Duodenal mucosa (tissue), 2 donors: ENCODE data around the gene SDR42E2.

Source experiments
- H3K27ac ChIP-seq: one replicate; pipeline ENCODE4 v1.7.0; 2013; ENCODE audit warnings: low read depth, low read length
- H3K27me3 ChIP-seq, 2 donors: one replicate each; pipeline ENCODE4 v1.7.0; 2013; ENCODE audit warnings: low read length in 2 of 2, control low read depth in 1 of 2; ENCODE audit not compliant: insufficient read depth in 2 of 2, control insufficient read depth in 1 of 2
- H3K36me3 ChIP-seq, 2 donors: one replicate each; pipeline ENCODE4 v1.7.0; 2013; ENCODE audit warnings: low read length in 2 of 2, control low read depth in 1 of 2; ENCODE audit not compliant: insufficient read depth in 2 of 2, control insufficient read depth in 1 of 2
- H3K4me1 ChIP-seq, 2 donors: one replicate each; pipeline ENCODE4 v1.7.0; 2013; ENCODE audit warnings: low read length in 2 of 2, control low read depth in 1 of 2; ENCODE audit not compliant: insufficient read depth in 2 of 2, control insufficient read depth in 1 of 2
- H3K4me3 ChIP-seq, 2 donors: one replicate each; pipeline ENCODE4 v1.7.0; 2013; ENCODE audit warnings: low read length in 2 of 2, low read depth in 1 of 2
- H3K9ac ChIP-seq, 2 donors: one replicate each; pipeline ENCODE4 v1.7.0; 2013; ENCODE audit warnings: low read length in 2 of 2, low read depth in 1 of 2
- H3K9me3 ChIP-seq, 2 donors: one replicate each; pipeline ENCODE4 v1.7.0; 2013; ENCODE audit warnings: low read length in 2 of 2, control low read depth in 1 of 2; ENCODE audit not compliant: control insufficient read depth in 1 of 2

The SDR42E2 gene

GRCh38 chr16:22198547-22199293 lies 36.4 kb downstream of the SDR42E2 start:
- no peaks in the 10 kb centered on the region for H3K27me3 ChIP-seq
- no peaks in the 10 kb centered on the region for H3K9me3 ChIP-seq
- H3K27ac ChIP-seq: no peak overlapping the region
- H3K9ac ChIP-seq: no peak overlapping the region
- no peak overlapping the region for H3K4me3 ChIP-seq
- H3K36me3 ChIP-seq: no peaks in the 10 kb centered on the region
- peaks cover 0 to 3% of the 10 kb centered on the region in 2 donors for H3K4me1 ChIP-seq

GRCh38 chr16:22202261-22202637 lies 39.9 kb downstream of the SDR42E2 start:
- H3K9me3 ChIP-seq: no peaks in the 10 kb centered on the region
- no peaks in the 10 kb centered on the region for H3K36me3 ChIP-seq
- no peak overlapping the region for H3K27ac ChIP-seq

GRCh38 chr16:22203091-22203490 lies 40.8 kb downstream of the SDR42E2 start:
- H3K36me3 ChIP-seq: no peaks in the 10 kb centered on the region
- H3K27me3 ChIP-seq: no peaks in the 10 kb centered on the region
- no peak overlapping the region for H3K27ac ChIP-seq
- H3K4me1 ChIP-seq: peaks cover 10% of the 10 kb centered on the region in 2 donors
- H3K4me3 ChIP-seq: no peak overlapping the region
- no peak overlapping the region for H3K9ac ChIP-seq
- no peaks in the 10 kb centered on the region for H3K9me3 ChIP-seq

More at GRCh38 chr16:22202261-22202637, 39.9 kb downstream of the SDR42E2 start:
- no peaks in the 10 kb centered on the region for H3K27me3 ChIP-seq
- H3K4me1 ChIP-seq: peaks cover 1% of the 10 kb centered on the region in 2 donors
- H3K9ac ChIP-seq: no peak overlapping the region
- H3K4me3 ChIP-seq: no peak overlapping the region

- Histone ChIP-seq H3K9me3 (no peaks in the 10 kb centered on the region), H3K27me3 (no peaks in the 10 kb centered on the region), H3K9ac (no peak overlapping the region), H3K4me3 (no peak overlapping the region), H3K27ac (no peak overlapping the region), H3K4me1 (peaks cover 11 to 14% of the 10 kb centered on the region in 2 donors), H3K36me3 (no peaks in the 10 kb centered on the region)
These were observed 41.9 kb downstream of the SDR42E2 start for GRCh38 chr16:22204091-22204655.

- H3K27me3 ChIP-seq: no peaks in the 10 kb centered on the region
- H3K4me3 ChIP-seq: peak overlapping the region; percentile 90 to 94
- H3K9ac ChIP-seq: peak overlapping the region; percentile 54 to 59
- H3K27ac ChIP-seq: no peak overlapping the region
- H3K9me3 ChIP-seq: no peaks in the 10 kb centered on the region
- peaks cover 13 to 14% of the 10 kb centered on the region in 2 donors for H3K4me1 ChIP-seq
- no peaks in the 10 kb centered on the region for H3K36me3 ChIP-seq
These were observed 43.3 kb downstream of the SDR42E2 start for GRCh38 chr16:22205577-22206012.

- Histone ChIP-seq H3K9me3 (no peaks in the 10 kb centered on the region), H3K4me3 (peak within 1 kb of the TSS; percentile 90 to 94), H3K36me3 (no peaks in the 10 kb centered on the region), H3K27ac (peak within 1 kb of the TSS; percentile 59), H3K27me3 (no peaks in the 10 kb centered on the region), H3K4me1 (peaks cover 14 to 19% of the 10 kb centered on the region in 2 donors), H3K9ac (peak within 1 kb of the TSS; percentile 54 to 75)
These were observed 43.9 kb downstream of the SDR42E2 start, which contains the start of gene EEF2K for GRCh38 chr16:22206013-22206841. TSS of gene EEF2K (plus strand) at chr16:22206278. CDS start at chr16:22225730, 19,452 bp downstream.

- Histone ChIP-seq H3K4me1 (peaks cover 14 to 20% of the 10 kb centered on the region in 2 donors), H3K36me3 (peaks cover 0 to under 1% of the 10 kb centered on the region in 2 donors), H3K9me3 (no peaks in the 10 kb centered on the region), H3K9ac (peak overlapping the region; percentile 45 to 75), H3K27me3 (no peaks in the 10 kb centered on the region), H3K27ac (peak overlapping the region; percentile 59), H3K4me3 (peak overlapping the region; percentile 90 to 94)
These were observed 44.8 kb downstream of the SDR42E2 start for GRCh38 chr16:22206842-22207714.

- H3K9me3 ChIP-seq: no peaks in the 10 kb centered on the region
- peaks cover 14 to 20% of the 10 kb centered on the region in 2 donors for H3K4me1 ChIP-seq
- peak overlapping the region; percentile 90 to 94 for H3K4me3 ChIP-seq
- H3K36me3 ChIP-seq: peaks cover 0 to 7% of the 10 kb centered on the region in 2 donors
- H3K9ac ChIP-seq: peak overlapping the region; percentile 45 to 75
- no peaks in the 10 kb centered on the region for H3K27me3 ChIP-seq
- H3K27ac ChIP-seq: no peak overlapping the region
These were observed 45.5 kb downstream of the SDR42E2 start for GRCh38 chr16:22207715-22208360.

GRCh38 chr16:22210285-22210684 lies 48.0 kb downstream of the SDR42E2 start:
- H3K36me3 ChIP-seq: peaks cover 0 to 18% of the 10 kb centered on the region in 2 donors
- H3K27me3 ChIP-seq: no peaks in the 10 kb centered on the region
- no peaks in the 10 kb centered on the region for H3K9me3 ChIP-seq
- H3K9ac ChIP-seq: no peak overlapping the region
- H3K4me1 ChIP-seq: peaks cover 14 to 20% of the 10 kb centered on the region in 2 donors
- H3K4me3 ChIP-seq: no peak overlapping the region
- no peak overlapping the region for H3K27ac ChIP-seq
